COLO829 (cell line): ENCODE data around the gene SAMD11.
"Not testable (repeated sequence)": the region's sequence is repeated elsewhere in the genome, so short reads cannot be mapped to it uniquely, and the experiment has no call there.

Source experiments
- DNase-seq: peaks from one replicate; pipeline ENCODE4 v3.0.0; 2012; ENCODE audit warnings: low spot score

The SAMD11 gene, protein sequence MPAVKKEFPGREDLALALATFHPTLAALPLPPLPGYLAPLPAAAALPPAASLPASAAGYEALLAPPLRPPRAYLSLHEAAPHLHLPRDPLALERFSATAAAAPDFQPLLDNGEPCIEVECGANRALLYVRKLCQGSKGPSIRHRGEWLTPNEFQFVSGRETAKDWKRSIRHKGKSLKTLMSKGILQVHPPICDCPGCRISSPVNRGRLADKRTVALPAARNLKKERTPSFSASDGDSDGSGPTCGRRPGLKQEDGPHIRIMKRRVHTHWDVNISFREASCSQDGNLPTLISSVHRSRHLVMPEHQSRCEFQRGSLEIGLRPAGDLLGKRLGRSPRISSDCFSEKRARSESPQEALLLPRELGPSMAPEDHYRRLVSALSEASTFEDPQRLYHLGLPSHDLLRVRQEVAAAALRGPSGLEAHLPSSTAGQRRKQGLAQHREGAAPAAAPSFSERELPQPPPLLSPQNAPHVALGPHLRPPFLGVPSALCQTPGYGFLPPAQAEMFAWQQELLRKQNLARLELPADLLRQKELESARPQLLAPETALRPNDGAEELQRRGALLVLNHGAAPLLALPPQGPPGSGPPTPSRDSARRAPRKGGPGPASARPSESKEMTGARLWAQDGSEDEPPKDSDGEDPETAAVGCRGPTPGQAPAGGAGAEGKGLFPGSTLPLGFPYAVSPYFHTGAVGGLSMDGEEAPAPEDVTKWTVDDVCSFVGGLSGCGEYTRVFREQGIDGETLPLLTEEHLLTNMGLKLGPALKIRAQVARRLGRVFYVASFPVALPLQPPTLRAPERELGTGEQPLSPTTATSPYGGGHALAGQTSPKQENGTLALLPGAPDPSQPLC

GRCh38 chr1:923131-923990, at the start of gene SAMD11:
Gene SAMD11, plus strand, starts transcription at chr1:923923. Its CDS starts 509 bp downstream, at chr1:924432.
- DNase-seq = no peak

- DNase-seq = not testable (repeated sequence)
Measured at GRCh38 chr1:876428-877208, 47.1 kb upstream of the SAMD11 start.

- not testable (repeated sequence) for DNase-seq
Measured at GRCh38 chr1:877209-877986, 46.3 kb upstream of the SAMD11 start.

DNA sequence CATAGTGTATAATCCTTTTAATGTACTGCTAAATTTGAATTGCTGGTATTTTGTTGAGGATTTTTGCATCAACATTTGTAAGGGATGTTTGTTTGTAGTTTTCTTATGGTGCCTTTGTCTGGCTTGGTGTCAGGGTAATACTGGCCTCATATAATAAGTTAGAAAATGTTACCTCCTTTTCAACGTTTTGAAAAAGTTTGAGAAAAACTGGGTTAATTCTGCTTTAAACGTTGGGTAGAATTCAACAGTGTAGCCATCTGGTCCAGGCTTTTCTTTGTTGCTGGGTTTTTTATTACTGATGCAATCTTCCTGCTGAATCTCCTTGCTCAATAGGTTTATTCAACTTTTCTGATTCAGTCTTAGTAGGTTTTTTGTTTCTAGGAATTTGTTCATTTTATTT, 43.2 kb upstream of the SAMD11 start:
- DNase-seq = not testable (repeated sequence)

GRCh38 chr1:880915-881314, 42.8 kb upstream of the SAMD11 start:
- DNase-seq = not testable (repeated sequence)

- DNase-seq = no peak
Measured at GRCh38 chr1:886311-886710, 37.4 kb upstream of the SAMD11 start.

GRCh38 chr1:886760-887159, 37.0 kb upstream of the SAMD11 start:
- no peak for DNase-seq

GRCh38 chr1:888297-888696, 35.4 kb upstream of the SAMD11 start:
- DNase-seq = no peak

- not testable (repeated sequence) for DNase-seq
Measured at GRCh38 chr1:889774-890173, 33.9 kb upstream of the SAMD11 start.

- DNase-seq = not testable (repeated sequence)
Measured at GRCh38 chr1:890234-890633, 33.5 kb upstream of the SAMD11 start.

DNA sequence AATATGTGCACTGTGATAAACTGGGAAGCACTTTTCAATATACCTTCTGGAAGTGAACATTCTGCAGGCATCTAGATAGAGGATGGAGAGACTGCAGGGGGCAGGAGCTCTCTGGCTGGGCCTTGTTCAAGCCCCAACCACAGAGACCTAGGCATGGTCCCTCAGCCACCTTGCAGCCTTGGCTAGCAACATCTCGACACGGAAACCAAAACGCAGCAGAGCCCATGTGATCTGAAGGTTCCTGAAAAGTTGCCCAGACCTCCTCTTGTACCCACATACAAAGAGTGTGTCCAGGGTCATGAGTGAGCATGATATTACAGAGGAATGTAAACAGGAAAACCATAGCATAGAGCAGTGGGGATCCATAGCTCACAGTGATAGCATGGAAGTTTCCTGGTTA, 33.1 kb upstream of the SAMD11 start:
- DNase-seq = no peak

DNA sequence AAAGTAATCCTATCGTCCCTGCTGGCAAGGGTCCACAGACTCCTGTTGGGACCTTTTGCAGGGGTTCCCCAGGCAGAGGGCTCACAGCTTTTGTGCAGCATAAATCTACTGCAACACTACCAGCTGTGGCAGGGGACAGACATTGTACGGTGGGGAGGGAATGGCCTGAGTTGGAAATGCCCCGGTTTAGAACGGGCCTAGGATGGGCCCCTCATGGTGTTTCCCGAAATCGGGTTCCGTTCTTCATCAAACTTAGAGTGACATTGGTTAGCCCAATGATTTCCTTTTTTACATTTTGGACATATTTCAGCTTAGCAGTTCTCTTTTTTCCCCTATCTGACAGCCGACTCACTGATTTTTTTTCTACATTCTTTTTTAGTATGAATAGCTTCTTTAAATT, 26.5 kb upstream of the SAMD11 start:
- no peak for DNase-seq

GRCh38 chr1:897951-898350, 25.8 kb upstream of the SAMD11 start:
- DNase-seq = not testable (repeated sequence)

DNA sequence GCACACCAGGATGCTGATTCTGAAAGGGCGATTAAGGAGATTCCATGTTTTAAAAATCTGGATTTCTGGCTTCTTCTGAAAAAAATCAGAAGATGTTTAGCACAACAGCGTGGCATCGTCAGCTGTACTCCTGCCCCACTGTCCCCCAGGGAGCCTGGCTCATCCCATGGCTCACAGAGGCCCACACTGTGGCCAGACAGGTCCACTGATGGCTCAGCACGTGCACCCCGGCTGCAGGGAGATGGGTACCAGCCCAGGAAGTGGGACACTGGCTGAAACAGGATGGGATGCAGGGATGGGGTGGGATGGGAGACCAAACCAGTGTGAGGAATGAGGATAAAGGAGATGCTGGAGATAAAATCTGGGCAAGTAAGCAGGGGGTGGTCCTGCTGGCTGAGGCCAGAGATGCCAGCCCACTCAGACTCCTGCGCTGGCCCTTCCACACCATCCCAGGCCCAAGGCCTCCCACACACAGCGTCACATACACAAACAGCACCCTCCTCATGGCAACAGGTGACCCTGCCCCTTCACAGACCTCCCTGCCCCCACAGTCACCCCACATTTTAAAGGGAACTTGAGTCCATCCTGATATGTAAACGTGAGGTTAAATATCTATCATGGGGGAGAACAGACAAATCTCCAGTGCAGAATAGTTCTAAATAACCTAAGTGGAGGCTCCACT, 23.9 kb upstream of the SAMD11 start:
- DNase-seq = no peak

DNA sequence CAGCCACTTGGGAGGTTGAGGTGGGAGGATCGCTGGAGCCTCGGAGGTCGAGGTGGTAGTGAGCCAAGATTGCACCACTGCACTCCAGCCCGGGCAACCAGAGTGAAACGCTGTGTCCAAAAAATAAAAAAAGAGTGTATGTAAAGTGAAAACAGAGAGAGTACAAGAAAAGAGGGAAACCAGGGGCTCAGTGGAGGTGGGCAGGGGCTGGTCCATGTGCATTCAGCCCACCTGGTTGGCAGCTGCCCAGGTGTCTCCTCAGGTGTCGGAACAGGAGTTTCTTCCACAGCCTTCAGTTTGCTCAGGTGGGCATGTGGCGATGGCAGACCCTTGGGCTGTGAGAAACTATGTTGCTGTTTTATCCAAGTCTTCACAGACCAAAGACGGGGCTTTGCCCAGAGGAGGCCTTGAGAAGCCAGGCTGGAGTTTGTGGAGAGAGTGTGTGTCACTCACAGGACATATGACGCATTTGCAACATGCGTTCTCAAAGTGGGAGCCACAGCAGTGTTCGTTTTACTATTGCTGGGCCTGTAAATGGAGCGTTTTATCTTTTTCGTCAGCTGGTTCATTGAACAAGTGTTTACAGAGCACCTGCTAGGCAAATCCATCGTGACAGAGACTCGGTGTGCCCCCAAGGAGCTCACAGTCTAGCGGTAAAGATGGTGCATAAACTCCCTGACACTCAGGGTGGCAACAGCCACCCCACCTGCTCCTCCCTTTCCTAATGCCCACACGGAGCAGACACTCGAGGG, 22.4 kb upstream of the SAMD11 start:
- DNase-seq = no peak

DNA sequence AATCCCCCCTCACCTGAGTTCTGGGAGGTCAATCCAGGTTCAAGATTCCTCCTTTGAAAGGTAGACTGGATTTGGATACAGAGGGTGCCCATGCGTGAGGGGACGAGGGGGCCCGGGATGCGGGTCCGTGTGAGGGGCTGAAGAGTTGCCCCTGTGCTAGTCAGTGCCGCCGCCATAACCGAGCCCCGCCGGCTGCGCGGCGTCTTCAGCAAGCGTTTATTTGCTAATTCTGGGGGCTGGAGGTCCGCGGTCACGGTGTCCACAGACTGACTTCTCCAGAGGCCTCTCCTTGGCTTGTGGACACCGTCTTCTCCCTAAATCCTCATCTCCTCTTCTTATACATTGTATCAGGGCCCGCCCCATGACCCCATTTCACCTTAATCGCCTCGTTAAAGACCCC, 20.9 kb upstream of the SAMD11 start:
- no peak for DNase-seq

GRCh38 chr1:903305-903704, 20.4 kb upstream of the SAMD11 start:
- DNase-seq = no peak

- no peak for DNase-seq
Measured at GRCh38 chr1:903721-904271, 19.9 kb upstream of the SAMD11 start.
